ENCODE results near the gene SLC34A1.
A peak's percentile ranks its signal among the peaks of the same experiment; 100 is the strongest.
"Not testable (repeated sequence)": the region's sequence is repeated elsewhere in the genome, so short reads cannot be mapped to it uniquely, and the experiment has no call there.

SLC34A1 gene

GRCh38 chr5:177355162-177355867, 28.9 kb upstream of the SLC34A1 start:
- DNase-seq (ENCODE audit: low read depth in 2 of 2): no peak

DNA sequence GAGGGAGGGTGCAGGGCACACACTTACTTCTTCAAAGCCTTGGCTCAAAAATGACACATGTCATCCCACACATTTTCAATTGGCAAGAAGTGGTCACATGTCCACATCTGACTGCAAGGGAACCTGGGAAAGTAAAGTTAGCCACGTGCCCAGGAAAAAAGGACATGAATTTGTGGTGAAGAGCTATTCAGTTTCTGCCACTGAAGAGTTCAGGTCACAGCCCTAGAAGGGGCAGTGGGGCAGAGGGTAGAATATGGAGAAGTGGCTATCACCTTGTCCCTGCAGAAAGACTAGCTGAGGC, 28.4 kb upstream of the SLC34A1 start:
- DNase-seq (ENCODE audit: low read depth in 2 of 2): no peak

DNA sequence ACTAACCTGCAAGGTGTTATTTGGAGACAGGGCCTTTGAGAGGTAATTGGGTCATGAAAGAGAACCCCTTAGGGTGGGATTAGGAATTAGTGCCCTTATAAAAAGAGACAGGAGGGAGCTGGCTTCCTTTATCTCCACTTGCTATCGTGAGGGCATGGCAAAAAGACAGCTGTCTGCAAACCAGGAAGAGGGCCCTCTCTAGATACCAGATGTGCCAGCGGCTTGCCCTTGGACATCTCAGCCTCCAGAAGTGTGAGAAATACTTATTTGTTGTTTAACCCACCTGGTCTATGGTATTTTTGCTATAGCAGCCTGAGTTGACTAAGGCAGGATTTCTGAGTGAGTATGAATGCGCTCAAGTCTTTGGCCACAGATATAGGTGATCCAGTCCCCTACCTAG, 27.5 kb upstream of the SLC34A1 start:
- no peak for DNase-seq (ENCODE audit: low read depth in 2 of 2)

- DNase-seq (ENCODE audit: low read depth in 2 of 2): no peak
Measured at GRCh38 chr5:177357146-177357458, 27.1 kb upstream of the SLC34A1 start.

DNA sequence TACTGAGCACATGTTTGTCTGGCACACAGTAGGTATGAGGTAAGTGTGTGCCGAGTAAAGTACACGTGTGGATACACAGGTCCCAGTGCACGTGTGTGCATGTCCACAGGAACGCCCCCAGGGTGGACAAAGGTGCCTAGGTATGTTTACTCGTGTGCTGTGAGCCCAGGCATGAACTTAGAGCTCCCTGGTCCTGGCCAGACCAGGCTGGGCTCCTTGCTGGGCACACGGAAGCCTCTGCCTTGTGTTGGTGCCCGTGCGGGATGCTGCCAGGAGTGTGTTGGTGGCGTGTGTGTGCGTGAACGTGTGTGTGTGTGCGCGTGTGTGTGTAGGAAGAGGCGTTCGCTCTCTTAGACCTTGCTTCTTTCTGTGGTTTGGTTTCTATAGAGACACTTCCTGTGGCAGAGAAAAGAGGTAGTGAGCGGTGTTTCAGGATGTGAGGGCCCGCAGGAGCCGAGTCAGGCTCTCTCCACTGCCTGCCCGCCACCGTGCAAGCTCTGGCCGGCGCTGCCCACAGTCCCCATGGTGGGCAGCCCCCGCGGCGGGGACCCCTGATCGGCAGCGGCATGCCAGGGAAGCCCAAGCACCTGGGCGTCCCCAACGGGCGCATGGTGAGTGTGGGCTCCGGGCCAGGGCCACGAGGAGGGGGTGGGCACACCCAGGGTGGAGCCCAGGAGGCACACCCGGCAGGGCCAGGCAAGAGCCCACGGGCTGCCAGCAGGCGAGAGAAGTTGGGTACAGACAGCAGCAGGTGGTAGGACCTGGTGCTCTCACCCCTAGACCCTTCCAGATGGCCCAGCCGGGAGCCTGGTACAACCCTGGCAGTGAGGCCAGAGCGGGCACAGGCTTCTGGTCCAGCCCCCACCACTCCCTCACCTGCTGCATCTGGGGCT, 26.5 kb upstream of the SLC34A1 start, which contains the start of gene RGS14:
Gene RGS14, plus strand, starts transcription at position 466 of the 893 bp plus-strand sequence. Its CDS starts 101 bp downstream, at position 567.
- peak; percentile 28 to 34 for DNase-seq (ENCODE audit: low read depth in 2 of 2)

DNA sequence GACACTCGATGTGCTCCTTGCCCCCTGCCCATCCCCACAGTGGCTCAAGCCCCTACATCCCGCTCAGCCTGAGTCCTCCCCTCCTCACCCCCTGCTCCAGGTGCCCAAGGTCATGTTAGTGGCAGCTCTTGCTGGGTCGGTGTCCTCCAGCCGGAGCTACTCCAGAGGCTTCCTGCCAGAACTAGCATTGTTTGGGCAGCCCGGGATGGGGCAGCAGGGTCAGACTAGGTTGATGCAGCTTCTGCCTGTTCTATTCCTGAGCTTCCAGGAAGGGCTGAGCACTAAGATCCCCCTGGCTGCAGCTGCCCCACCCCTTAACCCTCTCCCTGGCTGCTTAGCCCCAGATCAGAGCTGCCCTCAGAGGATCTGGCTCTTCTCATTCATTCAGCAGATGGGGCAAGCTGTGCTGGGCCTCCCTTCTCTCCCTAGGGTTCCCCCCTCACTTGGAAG, 25.8 kb upstream of the SLC34A1 start:
- no peak for DNase-seq (ENCODE audit: low read depth in 2 of 2)

DNA sequence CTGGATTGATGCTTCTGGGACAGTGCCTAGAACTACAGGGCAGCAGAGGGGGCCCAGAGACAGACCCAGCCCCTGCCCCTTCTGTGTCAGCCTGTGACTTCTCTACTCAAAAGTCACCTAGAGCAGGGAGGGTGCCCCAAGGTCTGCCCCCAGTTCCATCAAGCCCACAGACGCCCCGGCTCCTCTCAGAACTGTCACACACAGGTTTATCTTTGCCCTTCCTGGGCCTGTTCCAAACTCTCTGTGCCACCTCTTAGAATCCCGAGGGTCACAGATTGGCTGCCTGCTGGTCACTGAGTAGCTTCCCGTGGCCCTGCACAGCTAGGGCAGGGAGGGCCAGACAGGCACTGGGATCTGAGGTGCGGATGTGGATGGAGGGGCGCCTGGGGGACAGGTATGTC, 24.8 kb upstream of the SLC34A1 start:
- no peak for DNase-seq (ENCODE audit: low read depth in 2 of 2)

DNA sequence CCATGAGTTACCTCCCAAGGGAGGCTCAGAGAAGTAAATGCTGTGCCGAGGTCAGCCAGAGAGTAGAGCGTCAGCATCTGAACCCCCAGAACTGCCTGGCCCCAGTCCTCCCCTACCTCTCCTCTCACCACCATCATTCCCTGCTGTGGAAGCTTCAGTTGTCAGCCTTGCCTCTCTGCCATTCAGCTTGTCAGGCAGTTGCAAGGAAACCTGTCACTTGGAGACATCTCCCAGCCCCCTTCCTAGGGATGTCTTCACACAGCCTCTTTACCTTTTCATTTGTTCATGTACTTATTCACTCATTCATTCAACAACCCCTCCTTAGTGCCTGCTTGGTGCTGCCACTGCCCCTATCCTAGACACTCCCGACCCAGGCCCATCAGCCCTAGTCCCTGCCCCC, 24.4 kb upstream of the SLC34A1 start:
- no peak for DNase-seq (ENCODE audit: low read depth in 2 of 2)

DNA sequence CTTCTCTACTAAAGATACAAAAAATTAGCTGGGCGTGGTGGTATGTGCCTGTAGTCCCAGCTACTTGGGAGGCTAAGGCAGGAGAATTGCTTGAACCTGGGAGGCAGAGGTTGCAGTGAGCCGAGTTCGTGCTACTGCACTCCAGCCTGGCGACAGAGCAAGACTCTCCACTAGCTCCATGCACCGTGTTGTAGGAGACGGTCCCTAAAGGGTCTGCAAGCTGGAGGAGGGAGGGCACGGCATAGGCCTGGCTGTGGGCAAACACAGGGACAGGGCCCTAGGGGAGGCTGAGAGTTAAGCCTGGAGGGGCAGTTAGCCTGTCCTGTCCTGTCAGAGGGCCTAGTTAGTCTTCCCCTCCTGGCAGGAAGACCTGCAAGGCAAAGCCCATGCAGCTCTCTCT, 23.5 kb upstream of the SLC34A1 start:
- DNase-seq (ENCODE audit: low read depth in 2 of 2): not testable (repeated sequence)

DNA sequence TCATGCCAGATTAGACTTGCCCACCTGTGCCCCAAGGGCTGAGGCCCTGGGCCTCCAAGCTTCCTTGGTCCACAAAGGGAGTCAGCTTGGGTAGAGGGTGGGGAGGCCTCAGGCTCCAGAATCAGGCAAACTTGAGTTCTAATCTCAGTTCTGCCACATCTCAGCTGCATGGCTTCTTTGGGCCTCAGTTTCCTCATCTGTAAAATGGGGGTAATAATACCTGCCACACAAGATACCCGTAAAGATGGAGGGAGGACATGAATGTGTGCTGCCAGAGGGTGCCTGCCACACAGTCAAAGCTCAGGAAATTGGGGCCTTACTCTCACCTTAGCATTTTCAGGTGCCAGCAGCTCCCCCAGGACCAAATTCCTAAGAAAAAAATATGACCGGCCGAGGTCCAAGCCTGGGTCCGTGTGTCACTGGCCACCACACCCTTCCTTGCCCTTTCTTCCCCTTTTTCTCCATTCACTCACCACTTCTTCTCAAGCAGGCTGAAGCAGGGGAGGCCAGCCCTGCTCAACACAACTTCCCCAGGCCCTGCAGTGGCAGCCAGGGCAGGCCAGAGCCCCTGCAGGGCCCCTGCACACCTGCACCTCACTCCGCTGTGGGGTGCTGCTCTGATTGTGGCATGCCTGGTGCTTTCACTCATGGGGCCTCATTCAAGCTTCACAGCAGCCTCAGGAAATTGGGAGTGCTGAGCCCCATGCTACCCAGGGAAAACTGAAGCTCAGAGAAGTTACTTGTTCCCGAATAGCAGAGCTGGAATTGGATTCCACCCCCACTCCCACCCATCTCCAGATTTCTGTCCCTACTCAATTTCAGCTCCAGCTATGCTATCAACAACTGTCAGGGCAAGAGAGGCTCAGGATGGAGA, 22.6 kb upstream of the SLC34A1 start:
- no peak for DNase-seq (ENCODE audit: low read depth in 2 of 2)

DNA sequence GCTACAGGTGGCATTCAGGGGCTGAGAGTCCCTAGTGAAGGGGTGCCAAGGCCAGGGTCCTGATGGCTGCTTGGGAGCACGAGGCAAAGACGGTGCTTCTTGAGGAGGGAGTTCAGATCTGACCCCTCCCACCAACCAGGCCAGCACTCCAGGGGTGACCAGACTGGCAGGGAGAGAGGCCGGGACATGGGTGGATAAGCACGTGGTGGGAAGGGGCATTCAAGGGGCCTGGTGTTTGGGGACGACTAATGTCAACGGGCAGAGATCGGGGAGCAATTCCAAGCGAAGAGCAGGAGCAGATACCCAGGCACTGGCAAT, 22.0 kb upstream of the SLC34A1 start:
- no peak for DNase-seq (ENCODE audit: low read depth in 2 of 2)

DNA sequence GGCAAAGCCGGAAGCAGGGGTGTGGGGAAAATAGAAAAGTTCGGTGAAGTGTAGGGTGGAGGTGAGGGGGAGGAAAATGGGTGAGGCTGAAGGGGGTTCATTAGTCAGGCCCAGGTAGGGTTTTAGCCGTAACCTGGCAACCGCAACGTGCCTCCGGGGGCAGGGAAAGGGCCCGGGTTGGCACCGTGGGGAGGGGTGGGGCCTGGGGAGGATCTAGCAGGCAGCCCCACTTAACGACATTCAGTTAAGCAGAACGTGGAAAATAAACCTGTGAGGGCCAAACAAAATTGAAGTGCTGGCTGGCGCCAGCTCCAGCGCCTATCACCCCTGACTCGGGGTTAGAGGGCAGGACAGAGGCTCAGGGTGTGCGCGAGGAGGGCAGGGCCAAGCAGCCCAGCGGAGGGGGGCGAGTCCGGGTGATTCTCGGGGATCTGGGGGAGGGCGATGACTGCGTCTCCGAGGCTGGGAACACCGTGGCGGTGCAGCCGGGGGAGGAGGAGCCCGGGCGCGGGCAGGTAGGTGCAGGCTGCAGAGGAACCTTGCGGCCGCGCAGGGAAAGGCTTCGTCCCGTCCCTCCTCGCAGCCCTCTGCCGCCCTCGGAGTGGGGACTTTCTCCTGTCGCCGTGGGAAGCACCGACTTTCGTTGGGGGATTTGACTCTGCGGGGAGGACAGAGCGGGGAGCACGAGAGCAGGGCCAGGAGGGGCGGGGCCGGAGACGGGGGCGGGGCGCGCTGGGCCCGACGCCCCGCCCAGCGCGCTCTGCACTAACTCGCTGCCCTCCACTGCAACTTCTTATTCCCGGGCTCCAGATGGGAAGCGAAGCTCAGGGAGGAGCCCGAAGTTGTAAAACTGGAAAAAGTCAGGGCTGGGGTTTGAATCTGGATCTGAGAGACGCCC, 21.4 kb upstream of the SLC34A1 start:
- peak; percentile 34 to 52 for DNase-seq (ENCODE audit: low read depth in 2 of 2)

DNA sequence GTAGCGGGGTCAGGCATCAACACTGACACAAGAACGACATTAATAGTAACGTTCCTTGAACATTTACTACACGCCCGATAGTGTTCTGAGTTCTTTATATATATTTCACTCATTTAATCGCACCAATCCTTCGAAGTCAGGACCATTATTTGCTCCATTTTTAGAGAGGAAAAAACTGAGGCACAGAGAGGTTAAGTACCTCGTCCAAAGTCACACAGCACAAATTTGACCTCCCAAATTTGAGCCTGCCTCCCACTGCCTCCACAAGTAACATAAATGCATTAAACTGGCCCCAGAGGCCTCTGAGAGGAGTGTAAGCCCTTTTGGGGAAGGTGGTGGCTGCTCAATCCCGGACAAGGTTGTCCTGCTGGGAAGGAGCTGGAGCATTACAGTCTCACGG, 20.7 kb upstream of the SLC34A1 start:
- no peak for DNase-seq (ENCODE audit: low read depth in 2 of 2)

GRCh38 chr5:177364159-177364962, 19.9 kb upstream of the SLC34A1 start:
- DNase-seq (ENCODE audit: low read depth in 2 of 2): no peak

DNA sequence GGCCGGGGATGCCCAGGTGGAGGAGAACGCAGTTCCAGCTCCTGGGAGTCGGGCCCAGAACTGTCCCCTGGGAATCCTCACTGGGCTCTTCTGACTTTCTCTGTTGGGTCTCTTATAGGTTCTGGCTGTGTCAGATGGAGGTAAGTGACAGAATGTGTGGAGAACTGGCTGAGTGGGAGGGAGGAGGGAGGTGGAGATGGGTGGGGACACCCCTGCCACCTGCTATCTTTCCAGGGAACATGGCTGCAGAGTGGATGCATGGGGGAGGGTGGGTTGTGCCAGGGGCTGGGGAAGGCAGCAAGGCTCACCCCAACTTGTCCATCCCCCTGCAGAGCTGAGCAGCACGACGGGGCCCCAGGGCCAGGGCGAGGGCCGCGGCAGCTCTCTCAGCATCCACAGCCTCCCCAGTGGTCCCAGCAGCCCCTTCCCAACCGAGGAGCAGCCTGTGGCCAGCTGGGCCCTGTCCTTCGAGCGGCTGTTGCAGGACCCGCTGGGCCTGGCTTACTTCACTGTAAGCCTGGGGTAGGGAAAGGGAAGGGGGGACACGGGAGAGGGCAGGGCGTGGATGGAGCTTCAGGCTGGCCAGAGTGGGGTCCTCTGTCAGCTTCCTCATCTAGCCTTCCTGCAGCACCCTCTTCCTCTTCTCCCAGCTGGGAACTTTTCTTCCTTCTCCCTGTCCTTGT, 18.2 kb upstream of the SLC34A1 start:
- DNase-seq (ENCODE audit: low read depth in 2 of 2): no peak

GRCh38 chr5:177366528-177367322, 17.5 kb upstream of the SLC34A1 start:
- DNase-seq (ENCODE audit: low read depth in 2 of 2): no peak

DNA sequence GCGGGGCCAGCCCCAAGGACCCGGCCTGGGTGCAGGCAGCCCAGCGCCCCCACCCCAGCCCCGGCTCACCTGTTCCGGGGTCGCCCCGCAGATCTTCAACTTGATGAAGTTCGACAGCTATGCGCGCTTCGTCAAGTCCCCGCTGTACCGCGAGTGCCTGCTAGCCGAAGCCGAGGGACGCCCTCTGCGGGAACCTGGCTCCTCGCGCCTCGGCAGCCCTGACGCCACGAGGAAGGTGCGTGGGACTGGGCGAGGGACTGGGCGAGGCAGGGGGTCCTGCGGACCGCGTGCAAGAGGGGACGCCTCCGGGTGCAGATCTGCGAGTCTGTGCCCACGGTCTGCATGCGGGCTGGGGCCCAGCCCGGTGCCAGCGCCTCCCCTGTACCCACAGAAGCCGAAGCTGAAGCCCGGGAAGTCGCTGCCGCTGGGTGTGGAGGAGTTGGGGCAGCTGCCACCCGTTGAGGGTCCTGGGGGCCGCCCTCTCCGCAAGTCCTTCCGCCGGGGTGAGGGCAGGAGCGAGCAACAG, 16.8 kb upstream of the SLC34A1 start:
- DNase-seq (ENCODE audit: low read depth in 2 of 2): no peak

DNA sequence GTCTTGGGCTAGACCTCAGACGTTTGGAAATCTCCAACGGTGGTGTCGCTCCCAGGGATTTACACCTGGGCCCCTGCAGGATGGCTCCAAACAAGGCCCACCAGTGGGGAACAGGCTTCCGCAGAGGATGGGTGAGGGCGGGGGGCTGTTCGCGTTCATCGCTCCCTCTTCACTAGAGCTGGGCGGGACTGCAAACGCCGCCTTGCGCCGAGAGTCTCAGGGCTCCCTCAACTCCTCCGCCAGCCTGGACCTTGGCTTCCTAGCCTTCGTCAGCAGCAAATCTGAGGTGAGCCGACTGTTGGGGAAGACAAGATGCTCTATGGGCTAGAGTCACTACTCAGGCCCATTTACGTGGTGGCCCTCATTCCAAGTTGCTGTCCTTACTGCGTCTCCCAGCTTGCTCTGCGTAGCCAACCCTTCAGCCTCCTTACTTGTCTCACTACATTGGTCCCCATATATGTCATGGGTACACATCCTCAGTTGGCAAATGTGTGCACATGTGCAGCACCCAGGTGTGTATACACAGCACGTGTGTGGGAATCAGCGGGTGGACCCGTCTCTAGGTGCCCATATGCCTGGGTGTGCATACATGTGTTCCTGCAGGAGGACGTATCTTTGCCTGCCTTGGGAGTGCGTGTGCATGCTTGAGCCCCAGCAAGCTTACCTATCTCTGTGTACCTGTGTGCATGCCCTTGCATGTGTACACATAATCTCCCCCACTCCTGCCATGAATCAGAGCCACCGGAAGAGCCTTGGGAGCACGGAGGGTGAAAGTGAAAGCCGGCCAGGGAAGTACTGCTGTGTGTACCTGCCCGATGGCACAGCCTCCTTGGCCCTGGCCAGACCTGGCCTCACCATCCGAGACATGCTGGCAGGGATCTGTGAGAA, 16.0 kb upstream of the SLC34A1 start:
- DNase-seq (ENCODE audit: low read depth in 2 of 2): no peak

Measured in stimulated activated CD8-positive, alpha-beta memory T cell treated with anti-CD3 and anti-CD28 coated beads, Interleukin-2, amount 100 ng/mL, for 1 hour (primary cell).